GM19099 (cell line): ENCODE results near the gene OGDH.

Experiments used
- POLR2A ChIP-seq: IDR thresholded peaks from 3 replicates; pipeline ENCODE4 v1.6.1; 2011; ENCODE audit warnings: low read depth; ENCODE audit not compliant: insufficient read length; ENCODE audit errors: extremely low read depth

The OGDH gene

DNA sequence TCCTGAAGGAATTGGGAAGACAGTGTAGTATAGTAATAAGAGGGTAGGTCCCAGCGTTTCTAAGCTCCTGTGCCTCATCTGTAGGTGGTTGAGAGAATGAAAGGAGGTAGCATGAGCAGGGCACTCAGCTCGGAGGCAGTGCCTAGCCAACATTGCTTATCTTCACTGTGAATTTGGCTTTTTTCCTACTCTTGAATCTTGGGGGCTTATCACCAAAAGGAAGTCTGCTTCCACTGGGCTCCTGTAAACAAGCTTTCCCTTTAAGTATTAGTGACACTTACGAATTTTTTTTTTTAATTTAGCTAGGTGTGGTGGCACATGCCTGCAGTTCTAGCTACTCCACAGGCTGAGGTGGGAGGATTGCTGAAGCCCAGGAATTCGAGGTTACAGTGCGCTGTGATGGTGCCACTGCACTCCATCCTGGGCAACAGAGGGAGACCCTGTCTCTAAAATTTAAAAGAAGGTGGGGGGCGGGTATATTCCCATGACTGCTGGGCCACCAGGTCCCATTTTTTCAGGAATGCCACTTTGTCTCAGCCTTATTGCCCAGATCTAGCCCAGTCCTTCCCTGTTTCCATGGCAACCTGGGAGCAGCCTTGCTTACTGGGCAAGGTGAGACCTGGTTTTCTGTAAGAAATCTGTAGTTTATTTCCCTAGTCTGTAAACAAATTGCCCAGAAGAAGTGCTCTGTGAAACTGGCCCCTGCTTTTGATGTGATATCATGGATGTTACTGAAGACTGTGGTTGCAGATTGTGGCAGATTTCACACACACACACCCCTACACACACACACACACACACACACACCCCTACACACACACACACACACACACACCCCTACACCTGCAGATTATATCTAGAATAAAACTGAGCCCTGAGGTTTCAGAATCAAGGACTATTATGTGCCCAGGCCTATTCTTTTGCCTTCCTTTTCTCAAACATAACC is 19.4 kb downstream of the OGDH start:
- TF ChIP-seq POLR2A: no peak

GRCh38 chr7:44626620-44627019 is 20.2 kb downstream of the OGDH start:
- no peak for TF ChIP-seq POLR2A

DNA sequence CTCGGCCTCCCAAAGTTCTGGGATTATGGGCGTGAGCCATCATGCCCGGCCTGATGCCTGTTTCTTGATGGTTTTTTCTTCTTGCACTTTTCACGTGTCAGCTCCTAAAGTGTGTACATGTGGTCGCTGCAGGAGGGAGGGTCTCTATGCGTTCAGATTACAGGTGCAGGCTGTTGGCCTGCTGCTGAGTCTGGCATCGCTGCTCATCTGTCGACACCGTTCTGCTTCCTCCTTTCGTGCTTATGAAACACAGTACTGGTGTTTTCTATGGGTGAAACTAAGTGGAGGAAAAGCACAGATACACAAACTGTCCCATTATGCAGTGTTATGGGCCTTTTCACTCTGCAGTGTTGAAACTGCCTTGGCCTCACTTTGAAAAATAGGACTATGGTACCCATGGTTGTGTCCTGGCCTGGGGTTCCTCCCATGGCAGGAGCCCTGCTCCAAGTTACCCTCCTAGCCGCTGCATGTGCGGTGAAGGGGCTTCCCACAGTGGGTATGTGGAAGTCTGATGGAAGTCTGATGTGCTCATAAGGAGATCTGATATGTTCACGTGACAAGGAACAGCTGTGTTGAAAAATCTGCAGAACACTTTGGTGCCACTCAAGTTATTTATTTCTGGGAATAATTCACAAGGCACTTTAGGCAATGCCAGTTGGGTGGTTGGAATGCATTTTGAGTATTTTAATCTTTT is 23.5 kb downstream of the OGDH start:
- TF ChIP-seq POLR2A: no peak

- no peak for TF ChIP-seq POLR2A
Measured at GRCh38 chr7:44630792-44631457, 24.5 kb downstream of the OGDH start.

DNA sequence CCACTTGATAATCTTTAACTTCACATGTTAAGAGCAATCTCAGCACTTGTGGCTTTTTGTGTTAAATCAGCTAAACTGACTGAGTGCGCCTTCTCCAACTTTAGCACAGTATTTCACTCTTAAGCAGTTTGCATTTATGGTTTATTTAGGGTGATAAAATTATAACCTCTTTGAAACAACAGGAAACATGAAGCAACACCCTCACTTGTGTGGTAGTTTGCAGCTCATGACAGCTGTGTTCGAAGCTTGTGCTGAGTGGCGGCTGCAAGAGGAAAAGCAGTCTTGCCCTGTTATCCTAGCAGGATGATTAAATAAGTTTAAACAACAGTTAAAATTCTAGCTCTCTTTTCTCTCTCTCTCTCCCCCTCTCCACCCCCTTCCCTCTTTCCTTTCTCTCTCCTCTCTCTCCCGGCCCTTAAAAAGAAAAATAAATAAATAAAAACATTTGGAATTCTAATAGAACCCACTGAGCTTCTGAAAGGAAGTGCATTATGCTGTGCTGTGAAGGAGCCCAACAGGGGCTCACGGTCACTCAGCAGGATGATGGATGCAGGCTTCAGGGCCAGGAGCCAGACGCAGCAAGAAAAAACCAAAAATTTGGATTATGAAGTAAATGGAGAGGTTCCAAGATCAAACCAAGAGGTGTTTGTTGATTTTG is 25.2 kb downstream of the OGDH start:
- TF ChIP-seq POLR2A: no peak

DNA sequence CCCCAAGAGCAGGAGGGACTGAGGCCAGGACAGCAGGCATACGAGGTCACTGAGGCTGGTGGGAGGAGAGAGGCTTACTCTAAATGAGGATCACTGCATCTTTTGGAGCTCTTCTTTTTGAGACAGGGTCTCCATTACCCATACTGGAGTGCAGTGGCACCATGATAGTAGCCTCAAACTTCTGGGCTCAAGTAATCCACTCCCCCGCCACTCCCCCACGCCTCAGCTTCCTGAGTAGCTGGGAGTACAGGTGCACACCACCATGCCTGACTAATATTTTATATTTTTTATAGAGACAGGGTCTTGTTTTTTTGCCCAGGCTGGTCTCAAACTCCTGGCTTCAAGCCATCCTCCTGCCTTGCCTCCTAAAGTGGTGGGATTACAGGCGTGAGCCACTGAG is 25.8 kb downstream of the OGDH start:
- TF ChIP-seq POLR2A: no peak

GRCh38 chr7:44633254-44634186 is 27.1 kb downstream of the OGDH start:
- TF ChIP-seq POLR2A: peak; percentile 17

DNA sequence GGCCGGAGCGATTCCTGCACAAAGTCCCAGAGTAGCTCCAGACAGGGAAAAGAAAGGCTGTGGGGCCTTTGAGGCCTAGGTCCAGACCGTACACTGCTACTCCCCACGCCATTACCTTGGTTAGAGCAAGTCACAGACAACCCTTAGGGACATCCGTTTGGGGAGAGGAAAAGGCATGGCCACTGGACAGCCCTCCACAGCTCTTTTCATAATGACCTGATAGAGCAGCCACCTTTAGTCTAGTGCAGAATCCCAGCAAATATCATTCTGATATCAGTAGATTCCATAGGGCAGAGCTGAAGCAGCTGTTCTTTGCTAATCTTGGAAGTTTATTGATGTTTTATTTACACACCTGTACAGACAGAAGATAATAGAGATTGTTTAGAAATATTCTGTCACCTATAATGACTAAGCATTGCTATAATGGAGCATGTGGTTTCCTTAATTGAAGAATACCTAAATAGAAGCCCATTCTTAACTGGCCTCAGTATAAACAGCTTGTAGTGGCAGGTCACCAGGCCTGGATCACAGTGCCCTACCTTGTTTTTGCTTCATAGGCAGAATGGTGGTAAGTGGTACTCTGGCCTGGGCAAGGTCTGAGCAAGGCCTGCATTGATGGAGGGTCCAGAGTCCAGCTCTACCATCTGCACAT is 27.9 kb downstream of the OGDH start:
- no peak for TF ChIP-seq POLR2A

DNA sequence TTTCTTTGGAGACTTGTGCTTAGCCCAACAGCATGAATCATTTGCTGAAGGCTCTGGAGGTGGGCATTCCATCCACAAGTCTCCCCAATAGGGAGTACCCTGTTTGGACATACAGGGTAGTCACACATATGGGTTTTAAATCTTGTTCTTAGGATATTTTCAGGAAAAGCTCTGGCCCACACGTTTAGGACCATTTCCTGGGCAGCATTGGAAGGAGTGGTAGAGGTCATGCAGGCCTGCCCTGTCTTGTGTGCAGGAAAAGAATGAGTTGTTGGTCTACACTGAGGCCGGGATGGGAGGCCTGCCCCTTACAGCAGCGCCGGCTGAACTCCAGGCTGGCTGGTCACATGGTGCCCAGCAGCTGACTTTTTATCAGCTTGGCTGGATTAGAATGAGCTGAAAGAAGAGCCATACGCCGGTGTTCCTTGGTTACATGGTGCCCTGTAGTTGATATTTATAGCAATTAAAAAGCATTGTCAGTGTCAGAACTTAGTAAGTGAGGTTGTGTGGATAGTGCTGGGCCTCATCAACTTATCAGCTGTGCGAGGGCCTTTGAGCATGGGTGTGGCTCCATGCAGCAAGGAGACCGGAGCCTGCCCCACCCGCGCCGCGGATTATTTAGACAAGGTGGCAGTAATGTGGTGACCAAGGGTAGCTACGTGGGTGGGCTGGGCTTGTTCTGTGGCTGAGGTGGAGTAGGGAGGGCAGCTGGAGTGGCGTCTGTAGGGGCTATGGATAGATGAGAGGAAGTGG is 28.6 kb downstream of the OGDH start:
- TF ChIP-seq POLR2A: no peak

DNA sequence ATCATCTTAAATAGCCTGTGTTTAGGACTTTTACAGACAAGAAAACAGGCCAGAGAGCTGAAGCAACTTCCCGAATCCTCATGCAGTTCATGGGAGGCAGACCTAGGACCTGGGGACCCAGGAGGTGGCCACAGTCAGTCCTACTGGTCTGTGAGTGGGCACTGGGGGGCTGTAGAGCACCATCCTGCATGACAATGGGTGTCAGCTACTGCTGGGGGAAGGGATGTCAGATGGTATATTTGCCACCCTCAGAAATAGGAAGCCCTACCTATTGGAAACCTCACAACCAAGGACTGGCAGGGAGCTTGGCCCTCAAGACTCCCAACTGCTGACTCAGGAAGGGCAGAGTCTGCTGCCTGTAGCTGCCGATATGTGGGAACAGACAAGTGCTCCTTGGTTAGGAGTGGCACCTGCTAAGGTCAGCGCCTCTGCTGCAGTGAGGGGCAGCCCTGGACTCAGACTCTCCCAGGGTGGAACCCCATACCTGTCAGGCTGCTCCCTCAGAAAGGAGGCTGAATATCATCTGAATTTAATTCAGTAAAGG is 29.7 kb downstream of the OGDH start:
- no peak for TF ChIP-seq POLR2A

GRCh38 chr7:44636926-44637325 is 30.5 kb downstream of the OGDH start:
- no peak for TF ChIP-seq POLR2A

DNA sequence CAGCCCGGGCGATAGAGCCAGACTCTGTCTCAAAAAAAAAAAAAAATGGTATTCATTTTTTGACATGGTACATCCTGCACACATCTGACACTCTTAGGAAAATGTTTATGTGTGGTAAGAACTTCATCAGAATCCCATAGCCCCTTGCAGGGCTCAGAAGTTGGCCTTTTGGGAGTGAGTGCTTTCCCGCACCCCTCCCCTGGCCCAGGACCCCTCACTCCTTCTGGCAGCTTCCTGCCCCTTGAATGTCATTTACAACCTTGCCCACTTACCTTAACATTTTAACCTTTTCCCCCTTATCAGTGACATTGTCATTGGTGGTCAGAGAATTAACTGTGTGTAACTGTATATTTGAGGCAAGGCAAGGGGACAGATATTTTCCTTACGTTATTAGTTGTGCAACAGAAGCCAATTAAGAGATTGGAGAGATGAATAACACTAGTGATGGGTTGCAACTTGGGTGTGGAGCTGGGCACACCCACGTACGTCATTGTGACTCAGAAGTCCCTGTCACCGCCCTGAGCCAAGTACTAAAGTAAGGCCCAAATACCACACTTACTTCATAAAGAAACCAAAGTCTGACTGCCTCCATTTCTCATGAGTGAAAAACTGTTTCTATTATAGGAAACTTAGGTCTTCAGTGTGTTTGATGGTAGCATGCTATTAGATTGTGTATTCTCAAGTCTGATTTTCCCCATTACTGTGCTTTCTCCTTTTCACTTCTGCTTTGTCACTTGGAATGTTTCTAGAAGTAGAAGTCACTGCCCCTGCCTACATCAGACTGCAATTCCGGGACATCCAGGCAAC is 31.6 kb downstream of the OGDH start:
- no peak for TF ChIP-seq POLR2A
